H1 (cell line): Measurements from ENCODE around the gene KRTAP4-5. TPM values are rescaled to one million over a fixed set of nuclear protein-coding genes. Genes with fewer than 3 reads are reported as not detected.

Experiments
- CHD7 ChIP-seq: fragments of 300-600 bp; sonication (generic); IDR thresholded peaks from 2 replicates; pipeline ENCODE4 v1.7.1; 2012; ENCODE audit warnings: low read length, moderate library complexity, mild to moderate bottlenecking, inconsistent platforms; ENCODE audit not compliant: insufficient replicate concordance
- CTBP2 ChIP-seq: IDR thresholded peaks from 2 replicates; pipeline ENCODE4 v1.7.0; 2011; ENCODE audit warnings: borderline replicate concordance, mild to moderate bottlenecking, moderate library complexity, mixed read lengths, low read length; ENCODE audit not compliant: insufficient read depth, insufficient read length
- MAFK ChIP-seq: IDR thresholded peaks from 2 replicates; pipeline ENCODE4 v1.6.1; 2012; ENCODE audit warnings: low read depth, mild to moderate bottlenecking, improper control_type of control experiment, low read length
- MAX ChIP-seq: IDR thresholded peaks from 2 replicates; pipeline ENCODE4 v1.6.1; 2012; ENCODE audit warnings: inconsistent platforms
- NRF1 ChIP-seq: IDR thresholded peaks from 2 replicates; pipeline ENCODE4 v1.6.1; 2011; ENCODE audit warnings: mild to moderate bottlenecking, low read depth, low read length, improper control_type of control experiment
- PHF8 ChIP-seq: fragments of 200-600 bp; sonication (generic); conservative IDR thresholded peaks from 2 replicates; pipeline ENCODE4 v1.7.1; 2012; ENCODE audit warnings: low read depth, mild to moderate bottlenecking, inconsistent platforms, low read length, moderate library complexity
- RBBP5 ChIP-seq: IDR thresholded peaks from 2 replicates; pipeline ENCODE4 v1.7.1; 2012; ENCODE audit warnings: low read depth, mild to moderate bottlenecking, inconsistent platforms, low read length, moderate library complexity, borderline replicate concordance
- SAP30 ChIP-seq: fragments of 300-600 bp; sonication (generic); IDR thresholded peaks from 2 replicates; pipeline ENCODE4 v1.7.1; 2012; ENCODE audit warnings: low read length, moderate library complexity, mild to moderate bottlenecking, inconsistent platforms; ENCODE audit not compliant: insufficient read depth, insufficient replicate concordance
- polyA plus RNA-seq, 7 experiments: library from polyadenylated mRNA; depleted of rRNA in 3 of 7; stranded (reverse) in 5 of 7; unstranded in 2 of 7; fragments of >200 nt in 5 of 7; fragments of 200-250 nt in 2 of 7; gene quantifications; 1 replicate in 5 of 7; 2 replicates in 1 of 7; 4 replicates in 1 of 7; pipeline versions ENCODE4 v1.2.1 to v1.2.3, GENCODE V29; 2011 to 2013; ENCODE audit warnings: missing spikeins in 2 of 7, mixed read lengths in 2 of 7
- total RNA-seq: library from RNA; stranded (reverse); fragmentation: NEBNext Ultra II Directional; extraction: Animal tissue kit (Norgen Biotek cat#: 25700); gene quantifications from 2 replicates; pipeline ENCODE4 v1.2.1, GENCODE V29; 2021

The KRTAP4-5 gene
- total and polyA plus RNA-seq, 2 of the 8 experiments (the other 6 are each of a cell fraction or from before 2014, with no cell fraction given): not detected

GRCh38 chr17:41121742-41122141 lies 27.9 kb downstream of the KRTAP4-5 start (continued):
- TF ChIP-seq CHD7: no peak
- TF ChIP-seq PHF8: no peak
- TF ChIP-seq NRF1: no peak
- TF ChIP-seq MAFK: no peak
- TF ChIP-seq RBBP5: no peak
- TF ChIP-seq CTBP2: no peak
- no peak for TF ChIP-seq SAP30
- no peak for TF ChIP-seq MAX
- TF ChIP-seq, all 59 proteins: peak for 0
